HG02610 (cell line): ENCODE results near the gene CFAP99.
"Not testable (repeated sequence)": the region's sequence is repeated elsewhere in the genome, so short reads cannot be mapped to it uniquely, and the experiment has no call there.

Experiments
- ATAC-seq: cut with Tn5 transposase; IDR thresholded peaks from one replicate; pipeline ENCODE4 v1.9.1; 2021; ENCODE audit warnings: mild to moderate bottlenecking, moderate library complexity; ENCODE audit not compliant: unreplicated experiment

The CFAP99 gene

GRCh38 chr4:2418650-2419571 lies at the start of gene CFAP99:
Gene CFAP99 (plus strand): TSS chr4:2418955.
- ATAC-seq = peak; percentile 92

GRCh38 chr4:2370597-2371320 lies 48.0 kb upstream of the CFAP99 start:
- ATAC-seq = no peak

GRCh38 chr4:2371765-2372487 lies 46.8 kb upstream of the CFAP99 start:
- ATAC-seq = no peak

GRCh38 chr4:2372488-2373030 lies 46.2 kb upstream of the CFAP99 start:
- no peak for ATAC-seq

- no peak for ATAC-seq
Measured at GRCh38 chr4:2373532-2373931, 45.2 kb upstream of the CFAP99 start.

- no peak for ATAC-seq
Measured at GRCh38 chr4:2375427-2375826, 43.3 kb upstream of the CFAP99 start.

GRCh38 chr4:2377241-2377640 lies 41.5 kb upstream of the CFAP99 start:
- no peak for ATAC-seq

- ATAC-seq = no peak
Measured at GRCh38 chr4:2378401-2378800, 40.4 kb upstream of the CFAP99 start.

GRCh38 chr4:2378898-2379297 lies 39.9 kb upstream of the CFAP99 start:
- ATAC-seq = no peak

- not testable (repeated sequence) for ATAC-seq
Measured at GRCh38 chr4:2380589-2380988, 38.2 kb upstream of the CFAP99 start.

- ATAC-seq = not testable (repeated sequence)
Measured at GRCh38 chr4:2382769-2383202, 36.0 kb upstream of the CFAP99 start.

- not testable (repeated sequence) for ATAC-seq
Measured at GRCh38 chr4:2383220-2383631, 35.5 kb upstream of the CFAP99 start.

- no peak for ATAC-seq
Measured at GRCh38 chr4:2383760-2384159, 35.0 kb upstream of the CFAP99 start.

GRCh38 chr4:2384245-2384644 lies 34.5 kb upstream of the CFAP99 start:
- no peak for ATAC-seq

- ATAC-seq = no peak
Measured at GRCh38 chr4:2385516-2385915, 33.2 kb upstream of the CFAP99 start.

GRCh38 chr4:2386717-2387116 lies 32.0 kb upstream of the CFAP99 start:
- no peak for ATAC-seq

GRCh38 chr4:2387218-2387617 lies 31.5 kb upstream of the CFAP99 start:
- no peak for ATAC-seq

- ATAC-seq = no peak
Measured at GRCh38 chr4:2387829-2388228, 30.9 kb upstream of the CFAP99 start.

- ATAC-seq = no peak
Measured at GRCh38 chr4:2388429-2389182, 30.1 kb upstream of the CFAP99 start.

- ATAC-seq = no peak
Measured at GRCh38 chr4:2389691-2390090, 29.1 kb upstream of the CFAP99 start.
